Activated CD4-positive, alpha-beta memory T cell treated with anti-CD3 and anti-CD28 coated beads for 36 hours (primary cell): ENCODE data around the gene P3H2. TPM values are rescaled to one million over a fixed set of nuclear protein-coding genes. Genes with fewer than 3 reads are reported as not detected.

Source experiments
- CTCF ChIA-PET: fragments of 350-600 bp; sonication (Branson Sonifier 250); formaldehyde crosslinking; loops from one replicate; lab custom pipeline; 2021; ENCODE audit warnings: antibody characterized with exemption, inconsistent platforms; lab: Charles Lee
- POLR2A ChIA-PET: fragments of 350-600 bp; sonication (Branson Sonifier 250); formaldehyde crosslinking; loops from one replicate; lab custom pipeline; 2021; ENCODE audit warnings: antibody characterized with exemption; lab: Charles Lee
- DNase-seq: peaks from one replicate; pipeline ENCODE4 v3.0.0-alpha.2; 2020
- H3K27ac Mint-ChIP-seq: one replicate; pipeline ENCODE4 v1.8.0; 2021; ENCODE audit warnings: mixed read lengths
- H3K27me3 Mint-ChIP-seq: one replicate; pipeline ENCODE4 v1.8.0; 2021; ENCODE audit warnings: mixed read lengths
- H3K36me3 Mint-ChIP-seq: one replicate; pipeline ENCODE4 v1.8.0; 2021; ENCODE audit warnings: mixed read lengths
- H3K4me1 Mint-ChIP-seq: one replicate; pipeline ENCODE4 v1.8.0; 2021; ENCODE audit warnings: low read depth, mixed read lengths
- H3K4me3 Mint-ChIP-seq: one replicate; pipeline ENCODE4 v1.8.0; 2021; ENCODE audit warnings: mild to moderate bottlenecking, mixed read lengths
- H3K9me3 Mint-ChIP-seq: one replicate; pipeline ENCODE4 v1.8.0; 2021; ENCODE audit warnings: mixed read lengths
- intact Hi-C: fragments of 100-400 bp; cut with micrococcal nuclease; formaldehyde crosslinking; loops from one replicate; pipeline ENCODE4 v1.15.1; 2023
- total RNA-seq, 2 experiments: library from RNA; stranded (reverse); gene quantifications; one replicate each; pipeline ENCODE4 v1.2.3, GENCODE V29; 2021

The P3H2 gene
- total RNA-seq, 2 experiments from 2014 or later: not detected

DNA sequence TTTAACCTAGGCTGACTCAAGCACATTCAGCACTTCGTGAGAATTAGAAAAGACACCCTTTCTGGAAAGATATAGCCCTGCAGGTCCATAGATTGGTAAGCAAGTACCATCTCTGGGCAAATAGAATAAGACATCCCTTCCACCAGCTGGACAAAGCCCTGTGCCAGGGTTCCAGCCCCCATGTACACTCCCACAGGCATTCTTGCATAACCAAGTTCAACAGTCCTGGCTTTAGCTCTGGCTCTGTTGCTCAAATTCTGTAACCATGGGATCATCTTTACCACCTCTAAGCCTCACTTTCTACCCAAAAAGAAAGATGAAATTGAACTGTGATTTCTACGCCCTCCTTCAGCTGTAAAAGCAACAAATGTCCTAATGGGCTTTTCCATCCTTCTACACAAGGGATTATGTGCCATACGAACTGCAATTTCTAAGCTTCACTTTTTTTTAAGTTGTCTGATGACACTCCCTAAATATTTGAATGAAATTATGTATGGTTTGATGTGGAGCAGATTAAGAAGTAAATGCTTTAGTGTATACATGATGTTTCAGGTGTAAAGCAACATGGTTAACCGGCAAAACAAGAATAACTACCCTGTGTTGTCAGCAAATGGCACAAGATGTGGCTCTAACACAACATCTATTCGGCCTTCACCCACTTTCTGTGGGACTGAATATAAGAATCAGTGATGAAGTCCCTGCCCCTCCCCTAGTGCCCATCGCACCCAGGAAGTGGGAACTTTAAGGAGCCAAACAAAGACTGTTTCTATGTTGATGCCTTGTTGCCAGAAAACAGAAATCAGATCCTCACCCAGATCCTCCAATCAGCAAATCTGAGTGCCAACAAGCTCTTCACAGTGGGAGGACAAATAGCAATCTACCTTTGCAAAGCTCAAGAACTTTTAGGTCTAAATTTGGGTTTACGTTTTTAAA, 165.7 kb downstream of the P3H2 start:
- Mint-ChIP-seq H3K9me3 (no peaks in the 10 kb centered on the region), H3K4me3 (no peak overlapping the region), H3K27me3 (peaks cover 13% of the 10 kb centered on the region), H3K36me3 (no peaks in the 10 kb centered on the region), H3K4me1 (no peaks in the 10 kb centered on the region), H3K27ac (no peak overlapping the region)
- no peak for DNase-seq
- POLR2A ChIA-PET: no interaction called here
- CTCF ChIA-PET: interaction anchor here (0.6 to 1.6 kb wide), 3 partner anchors 11 to 979 kb away, joined by 3 to 4 read pairs (median 3); no protein-coding TSS in a partner anchor
- intact Hi-C loops: no loop called here

DNA sequence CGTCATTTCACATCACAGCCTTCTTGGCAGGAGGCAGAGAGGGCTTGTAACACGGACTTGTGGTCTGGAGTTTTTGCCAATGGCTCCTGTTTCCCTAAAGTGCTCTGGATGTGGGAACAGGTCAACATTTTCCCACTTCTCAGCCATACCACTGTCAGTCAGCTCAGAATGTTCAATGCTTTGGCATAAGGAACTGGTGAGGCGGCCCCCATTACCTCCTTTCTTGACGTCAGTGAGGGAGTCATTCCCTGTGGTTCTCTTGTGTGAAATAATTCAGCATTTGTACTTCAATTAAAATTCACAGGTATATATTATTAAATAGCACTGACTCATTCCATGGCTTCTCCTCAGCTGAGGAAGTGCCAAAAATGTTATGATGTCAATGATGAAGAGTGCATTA, 167.1 kb downstream of the P3H2 start:
- no peaks in the 10 kb centered on the region for H3K4me1 Mint-ChIP-seq
- H3K27me3 Mint-ChIP-seq: peaks cover 8% of the 10 kb centered on the region
- no peak overlapping the region for H3K4me3 Mint-ChIP-seq
- no peak overlapping the region for H3K27ac Mint-ChIP-seq
- H3K9me3 Mint-ChIP-seq: no peaks in the 10 kb centered on the region
- CTCF ChIA-PET: interaction anchor here (1.6 to 2.3 kb wide), 2 partner anchors 8 to 681 kb away, joined by 3 to 6 read pairs; no protein-coding TSS in a partner anchor
- DNase-seq: no peak
- no peaks in the 10 kb centered on the region for H3K36me3 Mint-ChIP-seq
- POLR2A ChIA-PET: no interaction called here
- intact Hi-C loops: no loop called here

DNA sequence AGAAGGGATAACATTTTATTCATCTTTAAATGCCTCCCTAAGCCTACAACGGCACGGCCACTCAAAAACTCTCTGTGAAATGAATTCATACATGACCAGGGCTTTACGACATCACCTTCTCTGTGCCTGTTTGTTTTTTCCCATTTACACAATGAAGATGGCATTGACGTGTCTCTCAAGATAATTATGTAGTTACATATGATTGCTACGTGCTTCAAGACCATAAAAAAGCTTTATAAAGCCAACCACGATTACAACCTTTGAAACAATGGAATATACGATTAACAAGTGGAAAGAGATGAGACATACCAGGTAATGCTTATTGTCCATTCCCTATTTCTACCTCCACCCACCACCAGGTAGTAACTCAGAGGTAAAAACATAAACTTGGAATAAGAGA, 168.4 kb downstream of the P3H2 start:
- Mint-ChIP-seq H3K4me1 (peaks cover 3% of the 10 kb centered on the region), H3K4me3 (no peak overlapping the region), H3K27ac (no peak overlapping the region), H3K9me3 (no peaks in the 10 kb centered on the region), H3K27me3 (peaks cover 8% of the 10 kb centered on the region), H3K36me3 (no peaks in the 10 kb centered on the region)
- ChIA-PET POLR2A (no interaction called here), CTCF (interaction anchor here (2.3 to 8.0 kb wide), 2 partner anchors 9 to 680 kb away, joined by 6 to 100 read pairs; no protein-coding TSS in a partner anchor)
- intact Hi-C loops: no loop called here
- DNase-seq: no peak

DNA sequence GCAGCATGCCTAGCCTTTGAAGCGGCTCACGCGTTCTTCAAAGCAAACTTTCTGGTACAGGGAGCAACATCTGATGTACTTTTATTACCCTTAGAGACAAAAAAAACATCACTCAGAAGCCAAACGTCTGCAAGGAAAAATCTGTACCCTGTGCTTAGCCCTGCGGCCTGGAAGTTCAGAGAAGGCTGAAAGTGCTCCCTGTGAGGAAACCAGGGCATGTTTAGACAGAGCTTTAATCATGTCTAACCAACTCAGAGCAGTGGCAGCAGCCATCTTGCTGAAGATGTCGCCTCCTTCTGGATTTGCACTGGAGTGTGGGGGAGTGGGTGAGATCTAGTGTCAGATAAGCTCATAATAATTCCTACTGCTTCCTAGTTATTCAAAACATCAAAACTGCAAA, 170.4 kb downstream of the P3H2 start:
- Mint-ChIP-seq H3K36me3 (no peaks in the 10 kb centered on the region), H3K9me3 (no peaks in the 10 kb centered on the region), H3K27ac (no peak overlapping the region), H3K27me3 (peaks cover 11% of the 10 kb centered on the region), H3K4me3 (no peak overlapping the region), H3K4me1 (peaks cover 3% of the 10 kb centered on the region)
- ChIA-PET CTCF (interaction anchor here (0.7 to 8.0 kb wide), 6 partner anchors 11 to 682 kb away, joined by 3 to 100 read pairs (median 4); no protein-coding TSS in a partner anchor), POLR2A (no interaction called here)
- no peak for DNase-seq
- intact Hi-C loops: no loop called here

- Mint-ChIP-seq H3K4me1 (peaks cover 3% of the 10 kb centered on the region), H3K27ac (no peak overlapping the region), H3K36me3 (no peaks in the 10 kb centered on the region), H3K27me3 (peaks cover 11% of the 10 kb centered on the region), H3K4me3 (no peak overlapping the region), H3K9me3 (no peaks in the 10 kb centered on the region)
- CTCF ChIA-PET: interaction anchor here (0.9 to 8.0 kb wide), 4 partner anchors 12 to 681 kb away, joined by 3 to 100 read pairs (median 6); no protein-coding TSS in a partner anchor
- DNase-seq: no peak
- POLR2A ChIA-PET: no interaction called here
- intact Hi-C loops: loop anchor here (2.0 to 10.0 kb wide), 4 partner anchors 21 to 782 kb away; no protein-coding TSS in a partner anchor
These were observed 171.1 kb downstream of the P3H2 start for GRCh38 chr3:189949580-189949979.

- H3K27ac Mint-ChIP-seq: no peak overlapping the region
- peaks cover 3% of the 10 kb centered on the region for H3K4me1 Mint-ChIP-seq
- no peaks in the 10 kb centered on the region for H3K9me3 Mint-ChIP-seq
- peaks cover 11% of the 10 kb centered on the region for H3K27me3 Mint-ChIP-seq
- ChIA-PET CTCF (interaction anchor here (0.6 to 8.0 kb wide), 17 partner anchors 11 to 786 kb away, joined by 3 to 100 read pairs (median 3); no protein-coding TSS in a partner anchor), POLR2A (no interaction called here)
- no peak overlapping the region for H3K4me3 Mint-ChIP-seq
- intact Hi-C loops: loop anchor here (1.0 to 10.0 kb wide), 5 partner anchors 20 to 781 kb away; no protein-coding TSS in a partner anchor
- no peaks in the 10 kb centered on the region for H3K36me3 Mint-ChIP-seq
- no peak for DNase-seq
These were observed 172.0 kb downstream of the P3H2 start for GRCh38 chr3:189948724-189949045.

DNA sequence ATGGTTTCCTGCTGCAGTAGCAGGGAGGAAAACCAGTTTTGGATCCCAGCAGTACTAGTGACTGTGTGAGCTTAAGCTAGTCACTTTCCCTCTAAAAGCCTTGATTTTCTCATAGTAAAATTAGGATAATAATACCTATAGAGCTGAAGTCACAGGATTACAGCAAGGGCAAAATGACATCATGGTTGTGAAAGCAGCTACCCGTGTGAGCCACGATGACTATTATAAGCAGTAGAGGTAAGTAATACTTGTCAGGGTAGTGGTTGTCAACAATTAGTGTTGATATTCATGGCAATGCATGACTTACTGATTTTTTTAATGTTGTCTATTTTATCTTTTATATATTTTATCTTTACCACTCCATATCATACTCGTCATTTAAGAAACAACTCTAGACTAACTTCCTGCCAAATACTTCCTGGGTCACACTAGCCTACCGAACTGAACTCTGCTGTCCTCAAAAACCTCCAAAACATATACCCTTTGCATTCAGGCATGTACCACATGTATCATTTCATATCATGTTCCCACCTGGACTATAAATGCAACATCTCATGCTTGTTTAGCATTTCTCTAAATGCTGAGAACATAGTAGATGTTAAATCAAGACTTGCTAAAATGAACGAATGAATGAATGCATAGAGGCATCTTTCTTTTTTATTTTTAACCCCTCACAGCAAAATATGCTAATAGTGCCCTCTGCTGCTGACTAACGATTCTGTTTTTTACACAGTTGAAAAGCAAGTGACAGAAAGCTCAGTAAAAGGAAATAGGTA, 172.6 kb downstream of the P3H2 start:
- H3K9me3 Mint-ChIP-seq: no peaks in the 10 kb centered on the region
- H3K4me3 Mint-ChIP-seq: no peak overlapping the region
- DNase-seq: no peak
- ChIA-PET POLR2A (no interaction called here), CTCF (interaction anchor here (0.6 to 8.0 kb wide), 22 partner anchors 11 to 785 kb away, joined by 3 to 100 read pairs (median 3); no protein-coding TSS in a partner anchor)
- peaks cover 11% of the 10 kb centered on the region for H3K27me3 Mint-ChIP-seq
- no peak overlapping the region for H3K27ac Mint-ChIP-seq
- no peaks in the 10 kb centered on the region for H3K36me3 Mint-ChIP-seq
- intact Hi-C loops: loop anchor here (1.0 to 10.0 kb wide), 5 partner anchors 19 to 781 kb away; no protein-coding TSS in a partner anchor
- H3K4me1 Mint-ChIP-seq: peaks cover 3% of the 10 kb centered on the region

DNA sequence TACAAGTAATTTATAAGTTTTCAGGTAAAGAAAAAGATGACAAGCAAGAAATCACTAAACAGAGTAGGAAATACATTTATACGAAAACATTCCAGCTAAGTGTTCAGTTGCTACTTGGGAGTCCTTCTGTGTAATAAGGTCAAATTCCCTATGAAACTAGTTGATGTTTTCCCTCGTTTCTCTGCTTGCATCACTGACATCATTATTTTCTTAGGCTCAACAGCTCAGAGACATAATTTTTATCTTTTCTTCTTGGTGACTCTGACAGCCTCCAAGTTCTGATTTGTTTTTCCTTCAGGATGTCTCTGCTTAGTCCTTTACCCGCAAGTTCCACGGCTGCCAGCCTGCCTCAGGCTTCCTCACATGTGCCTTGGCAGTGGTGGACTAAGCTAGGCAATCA, 173.6 kb downstream of the P3H2 start:
- CTCF ChIA-PET: interaction anchor here (0.6 to 8.0 kb wide), 8 partner anchors 11 to 675 kb away, joined by 3 to 100 read pairs (median 4); no protein-coding TSS in a partner anchor
- POLR2A ChIA-PET: no interaction called here
- intact Hi-C loops: loop anchor here (5.0 to 10.0 kb wide), 3 partner anchors 322 to 780 kb away; no protein-coding TSS in a partner anchor
- Mint-ChIP-seq H3K27me3 (peaks cover 10% of the 10 kb centered on the region), H3K4me1 (peaks cover 3% of the 10 kb centered on the region), H3K9me3 (no peaks in the 10 kb centered on the region), H3K27ac (no peak overlapping the region), H3K4me3 (no peak overlapping the region), H3K36me3 (no peaks in the 10 kb centered on the region)
- no peak for DNase-seq

GRCh38 chr3:189945935-189946709, 174.6 kb downstream of the P3H2 start:
- no peak for DNase-seq
- CTCF ChIA-PET: interaction anchor here (2.7 to 8.0 kb wide), 2 partner anchors 13 to 674 kb away, joined by 34 to 100 read pairs; no protein-coding TSS in a partner anchor
- intact Hi-C loops: loop anchor here (5.0 to 10.0 kb wide), 3 partner anchors 321 to 779 kb away; no protein-coding TSS in a partner anchor
- Mint-ChIP-seq H3K27me3 (peaks cover 3% of the 10 kb centered on the region), H3K4me3 (no peak overlapping the region), H3K27ac (no peak overlapping the region), H3K9me3 (no peaks in the 10 kb centered on the region), H3K4me1 (peaks cover 5% of the 10 kb centered on the region), H3K36me3 (no peaks in the 10 kb centered on the region)
- POLR2A ChIA-PET: no interaction called here

DNA sequence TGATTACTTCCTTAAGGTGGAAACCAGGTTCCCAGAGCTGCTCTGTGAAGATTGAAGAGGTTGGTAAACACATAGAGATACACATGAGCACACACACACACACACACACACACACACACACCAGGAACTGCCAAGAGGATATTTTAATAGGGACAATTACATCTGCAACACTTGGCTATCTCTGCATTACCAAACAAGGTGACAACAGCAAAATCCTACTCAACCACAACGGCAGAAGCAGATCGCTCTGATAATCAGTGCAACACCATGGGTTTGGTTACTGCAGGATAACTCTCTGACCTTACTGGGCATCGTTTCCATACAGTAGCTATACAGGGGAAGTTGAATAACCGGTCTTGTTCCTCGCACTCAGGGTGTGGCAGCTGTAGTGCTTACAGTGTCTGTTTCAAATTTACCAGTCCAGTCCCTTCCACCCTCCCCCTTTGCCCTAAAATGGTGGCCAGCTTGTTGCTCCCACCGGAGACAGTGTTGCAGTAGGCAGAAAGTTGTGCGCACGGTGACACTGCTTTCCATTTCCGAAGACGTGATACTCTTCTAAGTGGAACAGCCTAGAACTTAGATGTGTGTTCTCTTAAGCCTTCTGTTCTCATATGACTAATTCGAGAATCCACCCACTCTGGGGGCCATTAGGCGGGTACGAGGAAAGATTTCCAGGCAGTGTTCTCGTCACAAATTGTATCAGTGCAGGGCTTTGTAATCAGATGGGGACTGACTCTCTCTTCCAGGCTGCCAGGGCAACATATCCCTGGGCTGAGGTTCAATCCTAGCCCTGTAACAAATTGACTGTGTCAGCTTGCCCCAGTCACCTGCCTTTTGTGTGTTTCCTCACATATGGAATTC, 176.2 kb downstream of the P3H2 start:
- intact Hi-C loops: loop anchor here (5.0 to 10.0 kb wide), 3 partner anchors 320 to 777 kb away; no protein-coding TSS in a partner anchor
- no peak overlapping the region for H3K27ac Mint-ChIP-seq
- no peaks in the 10 kb centered on the region for H3K9me3 Mint-ChIP-seq
- H3K36me3 Mint-ChIP-seq: no peaks in the 10 kb centered on the region
- ChIA-PET POLR2A (no interaction called here), CTCF (interaction anchor here (8.0 kb wide), 1 partner anchor 672 kb away, joined by 100 read pairs; no protein-coding TSS in a partner anchor)
- no peak overlapping the region for H3K4me3 Mint-ChIP-seq
- no peak for DNase-seq
- peaks cover 3% of the 10 kb centered on the region for H3K27me3 Mint-ChIP-seq
- H3K4me1 Mint-ChIP-seq: peaks cover 5% of the 10 kb centered on the region
